Breast epithelium (tissue), 3 donors: ENCODE data around the gene CFTR.

Source experiments
- CTCF ChIP-seq, 3 donors: fragments of 450-650 bp; IDR thresholded peaks; one replicate each; pipeline ENCODE4 v1.5.1; 2016 to 2017; ENCODE audit warnings: antibody characterized with exemption in 3 of 3, mild to moderate bottlenecking in 3 of 3, moderate library complexity in 3 of 3
- POLR2A ChIP-seq: fragments of 450-650 bp; IDR thresholded peaks from one replicate; pipeline ENCODE4 v1.6.1; 2016; ENCODE audit warnings: antibody characterized with exemption, mild to moderate bottlenecking, moderate library complexity
- POLR2AphosphoS5 ChIP-seq, 3 donors: sonication (generic); formaldehyde crosslinking; IDR thresholded peaks; one replicate each; pipeline ENCODE4 v1.6.1; 2017; ENCODE audit warnings: antibody characterized with exemption in 3 of 3

DNA sequence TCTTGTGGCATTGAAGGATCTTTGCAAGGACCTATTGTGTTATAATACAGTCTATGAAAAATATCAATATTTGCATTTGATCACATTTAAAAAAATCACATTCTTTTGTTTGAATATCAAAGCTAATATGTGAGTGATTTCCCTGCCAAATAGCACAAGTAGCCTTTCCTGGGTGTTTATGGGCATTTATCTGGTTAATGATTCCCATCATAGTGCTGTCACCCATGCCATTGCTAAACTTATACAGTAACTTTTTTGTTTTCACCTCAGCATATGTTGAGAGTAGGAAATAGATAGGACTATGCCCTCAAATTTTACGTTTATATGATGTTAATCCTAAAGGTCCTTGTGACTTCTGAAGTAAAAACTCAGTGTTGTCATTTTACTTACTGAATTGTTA lies 136.9 kb downstream of the CFTR start:
- TF ChIP-seq CTCF (IDR thresholded peaks at IDR 0.05), result no peak
- TF ChIP-seq POLR2A, result no peak
- TF ChIP-seq POLR2AphosphoS5 (IDR thresholded peaks at IDR 0.05), result no peak
